IMR-90 (cell line): ENCODE results near the gene SLC29A2. TPM values are rescaled to one million over a fixed set of nuclear protein-coding genes. Genes with fewer than 3 reads are reported as not detected.

Experiments
- ATAC-seq: fragments of 200-7000 bp; cut with Tn5 transposase; 2 replicates; pipeline ENCODE4 v1.9.1; 2020; ENCODE audit warnings: low read depth, mild to moderate bottlenecking, moderate library complexity
- BruUV-seq: library from RNA; stranded (reverse); fragments of 400-500 nt; replicated peaks from 2 replicates; lab custom pipeline; 2021; lab: Mats Ljungman, UMichigan
- CTCF ChIA-PET: fragments of 300-600 bp; formaldehyde crosslinking; extraction: SDS; loops from one replicate; lab custom pipeline; 2021; ENCODE audit warnings: antibody characterized with exemption; lab: Yijun Ruan, JAX
- POLR2A ChIA-PET: fragments of 300-600 bp; sonication (Branson Sonifier 250); formaldehyde crosslinking; loops from one replicate; lab custom pipeline; 2022; ENCODE audit warnings: antibody characterized with exemption; ENCODE audit not compliant: unreplicated experiment; lab: Charles Lee
- DNase-seq: peaks from one replicate; pipeline ENCODE4 v3.0.0; 2013
- H2AFZ ChIP-seq: replicated peaks from 2 replicates; pipeline ENCODE3; 2013; ENCODE audit warnings: low read length, mild to moderate bottlenecking; ENCODE audit not compliant: poor library complexity
- H2AK5ac ChIP-seq: 2 replicates; pipeline ENCODE4 v1.6.1; 2013; ENCODE audit warnings: low read depth, low read length, inconsistent platforms
- H2AK9ac ChIP-seq: replicated peaks from 2 replicates; pipeline ENCODE3; 2013; ENCODE audit warnings: mild to moderate bottlenecking, low read depth, low read length, moderate library complexity; ENCODE audit not compliant: poor library complexity
- H2BK120ac ChIP-seq: 2 replicates; pipeline ENCODE4 v1.6.1; 2013; ENCODE audit warnings: low read depth, low read length, inconsistent platforms
- H2BK15ac ChIP-seq: 3 replicates; pipeline ENCODE4 v1.6.1; 2013; ENCODE audit warnings: low read depth, low read length, inconsistent platforms
- H2BK20ac ChIP-seq: 2 replicates; pipeline ENCODE4 v1.6.1; 2013; ENCODE audit warnings: low read depth, mild to moderate bottlenecking, inconsistent platforms, low read length, moderate library complexity
- H2BK5ac ChIP-seq: 2 replicates; pipeline ENCODE4 v1.6.1; 2013; ENCODE audit warnings: mild to moderate bottlenecking, low read depth, low read length, inconsistent platforms; ENCODE audit not compliant: poor library complexity, severe bottlenecking
- H3K14ac ChIP-seq: replicated peaks from 2 replicates; pipeline ENCODE4 v1.6.1; 2013; ENCODE audit warnings: low read depth, low read length, inconsistent platforms
- H3K18ac ChIP-seq: 2 replicates; pipeline ENCODE4 v1.6.1; 2013; ENCODE audit warnings: low read depth, low read length, control low read depth
- H3K23ac ChIP-seq: 2 replicates; pipeline ENCODE4 v1.6.1; 2013; ENCODE audit warnings: low read depth, low read length, inconsistent platforms
- H3K27ac ChIP-seq: 2 replicates; pipeline ENCODE4 v1.5.1; 2013; ENCODE audit warnings: mild to moderate bottlenecking, control low read depth, low read length; ENCODE audit not compliant: insufficient read depth
- H3K27me3 ChIP-seq: 2 replicates; pipeline ENCODE4 v1.6.1; 2013; ENCODE audit warnings: low read length; ENCODE audit not compliant: control insufficient read depth, insufficient read depth
- H3K36me3 ChIP-seq: 2 replicates; pipeline ENCODE4 v1.6.1; 2013; ENCODE audit warnings: low read length, mixed read lengths; ENCODE audit not compliant: control insufficient read depth, insufficient read depth
- H3K4ac ChIP-seq: 2 replicates; pipeline ENCODE4 v1.6.1; 2013; ENCODE audit warnings: low read depth, low read length, inconsistent platforms
- H3K4me1 ChIP-seq: 2 replicates; pipeline ENCODE4 v1.6.1; 2013; ENCODE audit warnings: low read length, mixed read lengths; ENCODE audit not compliant: control insufficient read depth, insufficient read depth
- H3K4me2 ChIP-seq: 2 replicates; pipeline ENCODE4 v1.6.1; 2013; ENCODE audit warnings: low read depth, mild to moderate bottlenecking, control low read depth, low read length, moderate library complexity
- H3K4me3 ChIP-seq: 2 replicates; pipeline ENCODE4 v1.5.1; 2013; ENCODE audit warnings: low read depth, mild to moderate bottlenecking, control low read depth, low read length, moderate library complexity; ENCODE audit not compliant: insufficient read depth
- H3K56ac ChIP-seq: 2 replicates; pipeline ENCODE4 v1.6.1; 2013; ENCODE audit warnings: low read length, inconsistent platforms; ENCODE audit not compliant: insufficient read depth; ENCODE audit errors: extremely low read depth
- H3K79me1 ChIP-seq, 2 experiments: 2 replicates each; pipeline ENCODE4 v1.6.1; 2013; ENCODE audit warnings: low read length in 2 of 2, inconsistent platforms in 1 of 2, low read depth in 1 of 2
- H3K9ac ChIP-seq: 2 replicates; pipeline ENCODE4 v1.6.1; 2013; ENCODE audit warnings: low read depth, low read length, control low read depth
- H3K9me1 ChIP-seq: 2 replicates; pipeline ENCODE4 v1.6.1; 2013; ENCODE audit warnings: low read length, inconsistent platforms; ENCODE audit not compliant: insufficient read depth
- H3K9me3 ChIP-seq: 2 replicates; pipeline ENCODE4 v1.6.1; 2013; ENCODE audit warnings: low read length; ENCODE audit not compliant: control insufficient read depth, insufficient read depth
- H4K20me1 ChIP-seq: 2 replicates; pipeline ENCODE4 v1.6.1; 2013; ENCODE audit warnings: low read length, inconsistent platforms; ENCODE audit not compliant: insufficient read depth
- H4K5ac ChIP-seq: 2 replicates; pipeline ENCODE4 v1.6.1; 2013; ENCODE audit warnings: mild to moderate bottlenecking, low read depth, low read length, control low read depth
- H4K8ac ChIP-seq, 2 experiments: 2 replicates each; pipeline ENCODE4 v1.6.1; 2013; ENCODE audit warnings: low read depth in 2 of 2, low read length in 2 of 2, control low read depth in 1 of 2, inconsistent platforms in 1 of 2
- H4K91ac ChIP-seq: 2 replicates; pipeline ENCODE4 v1.6.1; 2013; ENCODE audit warnings: low read depth, low read length, inconsistent platforms; ENCODE audit not compliant: insufficient read depth
- MAFK ChIP-seq: IDR thresholded peaks from 2 replicates; pipeline ENCODE4 v1.6.1; 2012; ENCODE audit warnings: low read depth, low read length, improper control_type of control experiment
- NFE2L2 ChIP-seq: fragments of 150-350 bp; IDR thresholded peaks from 2 replicates; pipeline ENCODE4 v1.6.1; 2016; ENCODE audit warnings: low read depth, mild to moderate bottlenecking, low read length
- SMC3 ChIP-seq: fragments of 150-350 bp; IDR thresholded peaks from 2 replicates; pipeline ENCODE4 v1.6.1; 2016; ENCODE audit warnings: low read depth, mild to moderate bottlenecking, antibody characterized with exemption, low read length, moderate library complexity
- WGBS, 2 experiments: methylation state at CpG; one replicate each; pipeline versions ENCODE4 v1.1.5 to v1.1.7; 2013; ENCODE audit warnings: missing lambda C conversion rate in 2 of 2; ENCODE audit not compliant: insufficient read length in 1 of 2; ENCODE audit errors: extremely low coverage in 2 of 2; 5-methylcytosine and 5-hydroxymethylcytosine counted together
- dilution Hi-C: fragments of 300-500 bp; cut with HindIII; formaldehyde crosslinking; loops from one replicate; pipeline ENCODE4 v1.14.3; 2018; ENCODE audit warnings: low sequenced_read_pairs; ENCODE audit not compliant: unreplicated experiment
- in situ Hi-C: fragments of 300-500 bp; cut with MboI; formaldehyde crosslinking; loops from 3 replicates; pipeline ENCODE4 v1.14.3; 2019; ENCODE audit warnings: low sequenced_read_pairs, inconsistent platforms, mixed read lengths
- intact Hi-C: fragments of 100-400 bp; cut with micrococcal nuclease; formaldehyde crosslinking; loops from 2 replicates; pipeline ENCODE4 v1.10.0; 2022
- polyA plus RNA-seq, 3 experiments: library from polyadenylated mRNA; depleted of rRNA; stranded (reverse); fragments of >200 nt; gene quantifications; 2 replicates each; pipeline ENCODE4 v1.2.3, GENCODE V29; 2012; ENCODE audit warnings: low replicate concordance in 1 of 3
- total RNA-seq: library from RNA; depleted of rRNA; stranded (reverse); fragments of >200 nt; gene quantifications from 2 replicates; pipeline ENCODE4 v1.2.3, GENCODE V29; 2012

Gene SLC29A2
- total and polyA plus RNA-seq, 2 of the 4 experiments (the other 2 are of a cell fraction), result under 0.01 to 1.2 TPM

DNA sequence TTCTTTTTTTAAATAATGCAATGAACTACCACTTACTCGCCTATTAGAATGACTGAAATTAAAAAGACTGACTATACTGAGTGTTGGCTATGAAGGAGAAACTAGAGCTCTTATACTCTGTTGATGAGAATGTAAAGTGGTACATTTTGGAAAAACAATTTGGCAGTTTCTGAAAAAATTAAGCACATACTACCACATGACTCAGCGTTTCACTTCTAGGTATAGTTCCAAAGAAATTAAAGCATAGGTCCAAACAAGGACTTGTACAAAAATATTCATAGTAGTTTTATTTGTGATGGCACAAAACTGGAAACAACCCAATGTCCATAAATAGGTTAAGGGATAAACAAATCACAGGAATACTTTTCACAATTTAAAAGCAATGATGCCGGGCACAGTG, 22.4 kb upstream of the SLC29A2 start:
- Histone ChIP-seq H4K8ac (no peak overlapping the region), H4K91ac (no peak overlapping the region), H3K36me3 (no peaks in the 10 kb centered on the region), H2AK9ac (no peak overlapping the region), H2BK5ac (no peak overlapping the region), H4K20me1 (no peaks in the 10 kb centered on the region), H3K27me3 (peaks cover 13% of the 10 kb centered on the region), H3K9me3 (no peaks in the 10 kb centered on the region), H2AFZ (no peak overlapping the region), H3K4ac (no peak overlapping the region), H3K27ac (no peak overlapping the region), H3K23ac (no peak overlapping the region), H3K14ac (no peak overlapping the region), H3K56ac (no peak overlapping the region), H3K9ac (no peak overlapping the region), H3K9me1 (no peaks in the 10 kb centered on the region), H3K18ac (no peak overlapping the region), H3K79me1 (no peaks in the 10 kb centered on the region), H2AK5ac (no peak overlapping the region), H2BK15ac (no peak overlapping the region), H2BK120ac (no peak overlapping the region), H3K4me1 (no peaks in the 10 kb centered on the region), H3K4me2 (no peak overlapping the region), H4K5ac (no peak overlapping the region), H3K4me3 (no peak overlapping the region), H2BK20ac (no peak overlapping the region)
- TF ChIP-seq SMC3 (no peak), MAFK (0 out of 2 replicates have a peak, but pooled peaks have one; percentile 24), NFE2L2 (peak; percentile 72)
- BruUV-seq, result no TSS peak
- ChIA-PET CTCF (no interaction called here), POLR2A (no interaction called here)
- ATAC-seq (no peak), DNase-seq (no peak)
- in situ Hi-C loops, result no loop called here
- dilution Hi-C loops, result no loop called here
- intact Hi-C loops, result no loop called here
- WGBS, 2 experiments, result no CpG with 5 or more reads among the region's 3 CpGs
